HepG2 (cell line): ENCODE results near the gene PRDX2. TPM values are rescaled to one million over a fixed set of nuclear protein-coding genes. Genes with fewer than 3 reads are reported as not detected.

Experiments
- PAWR ChIP-seq: sonication (generic); formaldehyde crosslinking; IDR thresholded peaks from 2 replicates; pipeline ENCODE4 v1.4.0; 2020; ENCODE audit warnings: missing genetic modification reagents, mild to moderate bottlenecking, borderline replicate concordance
- ZBTB7B ChIP-seq: sonication (generic); formaldehyde crosslinking; IDR thresholded peaks from 2 replicates; pipeline ENCODE4 v1.4.0; 2020; ENCODE audit warnings: missing genetic modification reagents
- ZNF737 ChIP-seq: sonication (generic); formaldehyde crosslinking; IDR thresholded peaks from 2 replicates; pipeline ENCODE4 v1.5.0; 2020; ENCODE audit warnings: missing genetic modification reagents, mild to moderate bottlenecking, borderline replicate concordance
- ZNF83 ChIP-seq: sonication (generic); formaldehyde crosslinking; IDR thresholded peaks from 2 replicates; pipeline ENCODE4 v1.4.0; 2020; ENCODE audit warnings: missing genetic modification reagents, mild to moderate bottlenecking, borderline replicate concordance
- polyA plus RNA-seq, 8 experiments: library from polyadenylated mRNA; depleted of rRNA in 3 of 8; stranded (reverse) in 7 of 8; unstranded in 1 of 8; fragments of >200 nt; fragmentation: Illumina TruSeq in 4 of 8; extraction: Trizol in 4 of 8; gene quantifications; 2 replicates each; pipeline versions ENCODE4 v1.2.1 to v1.2.3, GENCODE V29; 2011 to 2016; ENCODE audit warnings: low read depth in 4 of 8, missing spikeins in 1 of 8, mixed read lengths in 1 of 8; ENCODE audit not compliant: insufficient read depth in 1 of 8
- total RNA-seq, 5 experiments: library from RNA; depleted of rRNA; stranded (reverse); fragments of >200 nt; fragmentation: Illumina TruSeq; extraction: Trizol; gene quantifications; 2 replicates each; pipeline ENCODE4 v1.2.3, GENCODE V29; 2016; ENCODE audit warnings: low read depth in 1 of 5
- TF ChIP-seq, protein P1 (sequence below), 2 experiments: sonication (generic) in 1 of 2; formaldehyde crosslinking in 1 of 2; IDR thresholded peaks; 2 replicates each; pipeline versions ENCODE4 v1.6.1 to v1.9.0; 2014 to 2022; ENCODE audit warnings: antibody characterized with exemption in 1 of 2, borderline replicate concordance in 1 of 2, inconsistent platforms in 1 of 2, low read depth in 1 of 2, missing genetic modification reagents in 1 of 2
- TF ChIP-seq, protein P2 (sequence below): sonication (generic); formaldehyde crosslinking; IDR thresholded peaks from 2 replicates; pipeline ENCODE4 v1.5.1; 2020; ENCODE audit warnings: mild to moderate bottlenecking, missing genetic modification reagents, moderate library complexity
- TF ChIP-seq, protein P3 (sequence below): IDR thresholded peaks from 2 replicates; pipeline ENCODE4 v1.6.1; 2016; ENCODE audit warnings: low read depth, missing genetic modification reagents, missing compliant biosample characterization
- TF ChIP-seq, protein P4 (sequence below): sonication (generic); formaldehyde crosslinking; IDR thresholded peaks from 2 replicates; pipeline ENCODE4 v1.5.1; 2020; ENCODE audit warnings: missing genetic modification reagents, mild to moderate bottlenecking, borderline replicate concordance

The PRDX2 gene
- total and polyA plus RNA-seq, 2 of the 13 experiments (the other 11 are each of a cell fraction or from before 2014, with no cell fraction given): 218 to 381 TPM

DNA sequence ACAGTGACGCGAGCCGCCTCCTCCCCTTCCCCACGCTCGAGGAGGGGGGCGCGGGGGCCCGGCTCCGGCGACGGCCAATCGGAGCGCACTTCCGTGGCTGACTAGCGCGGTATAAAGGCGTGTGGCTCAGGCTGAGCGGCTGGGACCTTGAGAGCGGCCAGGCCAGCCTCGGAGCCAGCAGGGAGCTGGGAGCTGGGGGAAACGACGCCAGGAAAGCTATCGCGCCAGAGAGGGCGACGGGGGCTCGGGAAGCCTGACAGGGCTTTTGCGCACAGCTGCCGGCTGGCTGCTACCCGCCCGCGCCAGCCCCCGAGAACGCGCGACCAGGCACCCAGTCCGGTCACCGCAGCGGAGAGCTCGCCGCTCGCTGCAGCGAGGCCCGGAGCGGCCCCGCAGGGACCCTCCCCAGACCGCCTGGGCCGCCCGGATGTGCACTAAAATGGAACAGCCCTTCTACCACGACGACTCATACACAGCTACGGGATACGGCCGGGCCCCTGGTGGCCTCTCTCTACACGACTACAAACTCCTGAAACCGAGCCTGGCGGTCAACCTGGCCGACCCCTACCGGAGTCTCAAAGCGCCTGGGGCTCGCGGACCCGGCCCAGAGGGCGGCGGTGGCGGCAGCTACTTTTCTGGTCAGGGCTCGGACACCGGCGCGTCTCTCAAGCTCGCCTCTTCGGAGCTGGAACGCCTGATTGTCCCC is 10.1 kb downstream of the PRDX2 start, which contains the start of gene JUNB (continued):
- TF ChIP-seq, protein P1, sequence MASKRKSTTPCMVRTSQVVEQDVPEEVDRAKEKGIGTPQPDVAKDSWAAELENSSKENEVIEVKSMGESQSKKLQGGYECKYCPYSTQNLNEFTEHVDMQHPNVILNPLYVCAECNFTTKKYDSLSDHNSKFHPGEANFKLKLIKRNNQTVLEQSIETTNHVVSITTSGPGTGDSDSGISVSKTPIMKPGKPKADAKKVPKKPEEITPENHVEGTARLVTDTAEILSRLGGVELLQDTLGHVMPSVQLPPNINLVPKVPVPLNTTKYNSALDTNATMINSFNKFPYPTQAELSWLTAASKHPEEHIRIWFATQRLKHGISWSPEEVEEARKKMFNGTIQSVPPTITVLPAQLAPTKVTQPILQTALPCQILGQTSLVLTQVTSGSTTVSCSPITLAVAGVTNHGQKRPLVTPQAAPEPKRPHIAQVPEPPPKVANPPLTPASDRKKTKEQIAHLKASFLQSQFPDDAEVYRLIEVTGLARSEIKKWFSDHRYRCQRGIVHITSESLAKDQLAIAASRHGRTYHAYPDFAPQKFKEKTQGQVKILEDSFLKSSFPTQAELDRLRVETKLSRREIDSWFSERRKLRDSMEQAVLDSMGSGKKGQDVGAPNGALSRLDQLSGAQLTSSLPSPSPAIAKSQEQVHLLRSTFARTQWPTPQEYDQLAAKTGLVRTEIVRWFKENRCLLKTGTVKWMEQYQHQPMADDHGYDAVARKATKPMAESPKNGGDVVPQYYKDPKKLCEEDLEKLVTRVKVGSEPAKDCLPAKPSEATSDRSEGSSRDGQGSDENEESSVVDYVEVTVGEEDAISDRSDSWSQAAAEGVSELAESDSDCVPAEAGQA (IDR thresholded peaks at IDR 0.05; ENCODE audit: low read depth): peak; percentile 48; the same call in 1 of the 2 replicates
- TF ChIP-seq, protein P1 (CRISPR knock-in tag; IDR thresholded peaks at IDR 0.05; ENCODE audit: borderline replicate concordance): no peak; the same call in 1 of the 2 replicates
- TF ChIP-seq, protein P2, sequence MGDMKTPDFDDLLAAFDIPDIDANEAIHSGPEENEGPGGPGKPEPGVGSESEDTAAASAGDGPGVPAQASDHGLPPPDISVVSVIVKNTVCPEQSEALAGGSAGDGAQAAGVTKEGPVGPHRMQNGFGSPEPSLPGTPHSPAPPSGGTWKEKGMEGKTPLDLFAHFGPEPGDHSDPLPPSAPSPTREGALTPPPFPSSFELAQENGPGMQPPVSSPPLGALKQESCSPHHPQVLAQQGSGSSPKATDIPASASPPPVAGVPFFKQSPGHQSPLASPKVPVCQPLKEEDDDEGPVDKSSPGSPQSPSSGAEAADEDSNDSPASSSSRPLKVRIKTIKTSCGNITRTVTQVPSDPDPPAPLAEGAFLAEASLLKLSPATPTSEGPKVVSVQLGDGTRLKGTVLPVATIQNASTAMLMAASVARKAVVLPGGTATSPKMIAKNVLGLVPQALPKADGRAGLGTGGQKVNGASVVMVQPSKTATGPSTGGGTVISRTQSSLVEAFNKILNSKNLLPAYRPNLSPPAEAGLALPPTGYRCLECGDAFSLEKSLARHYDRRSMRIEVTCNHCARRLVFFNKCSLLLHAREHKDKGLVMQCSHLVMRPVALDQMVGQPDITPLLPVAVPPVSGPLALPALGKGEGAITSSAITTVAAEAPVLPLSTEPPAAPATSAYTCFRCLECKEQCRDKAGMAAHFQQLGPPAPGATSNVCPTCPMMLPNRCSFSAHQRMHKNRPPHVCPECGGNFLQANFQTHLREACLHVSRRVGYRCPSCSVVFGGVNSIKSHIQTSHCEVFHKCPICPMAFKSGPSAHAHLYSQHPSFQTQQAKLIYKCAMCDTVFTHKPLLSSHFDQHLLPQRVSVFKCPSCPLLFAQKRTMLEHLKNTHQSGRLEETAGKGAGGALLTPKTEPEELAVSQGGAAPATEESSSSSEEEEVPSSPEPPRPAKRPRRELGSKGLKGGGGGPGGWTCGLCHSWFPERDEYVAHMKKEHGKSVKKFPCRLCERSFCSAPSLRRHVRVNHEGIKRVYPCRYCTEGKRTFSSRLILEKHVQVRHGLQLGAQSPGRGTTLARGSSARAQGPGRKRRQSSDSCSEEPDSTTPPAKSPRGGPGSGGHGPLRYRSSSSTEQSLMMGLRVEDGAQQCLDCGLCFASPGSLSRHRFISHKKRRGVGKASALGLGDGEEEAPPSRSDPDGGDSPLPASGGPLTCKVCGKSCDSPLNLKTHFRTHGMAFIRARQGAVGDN (CRISPR knock-in tag): peak; percentile 81
- TF ChIP-seq, protein P3, sequence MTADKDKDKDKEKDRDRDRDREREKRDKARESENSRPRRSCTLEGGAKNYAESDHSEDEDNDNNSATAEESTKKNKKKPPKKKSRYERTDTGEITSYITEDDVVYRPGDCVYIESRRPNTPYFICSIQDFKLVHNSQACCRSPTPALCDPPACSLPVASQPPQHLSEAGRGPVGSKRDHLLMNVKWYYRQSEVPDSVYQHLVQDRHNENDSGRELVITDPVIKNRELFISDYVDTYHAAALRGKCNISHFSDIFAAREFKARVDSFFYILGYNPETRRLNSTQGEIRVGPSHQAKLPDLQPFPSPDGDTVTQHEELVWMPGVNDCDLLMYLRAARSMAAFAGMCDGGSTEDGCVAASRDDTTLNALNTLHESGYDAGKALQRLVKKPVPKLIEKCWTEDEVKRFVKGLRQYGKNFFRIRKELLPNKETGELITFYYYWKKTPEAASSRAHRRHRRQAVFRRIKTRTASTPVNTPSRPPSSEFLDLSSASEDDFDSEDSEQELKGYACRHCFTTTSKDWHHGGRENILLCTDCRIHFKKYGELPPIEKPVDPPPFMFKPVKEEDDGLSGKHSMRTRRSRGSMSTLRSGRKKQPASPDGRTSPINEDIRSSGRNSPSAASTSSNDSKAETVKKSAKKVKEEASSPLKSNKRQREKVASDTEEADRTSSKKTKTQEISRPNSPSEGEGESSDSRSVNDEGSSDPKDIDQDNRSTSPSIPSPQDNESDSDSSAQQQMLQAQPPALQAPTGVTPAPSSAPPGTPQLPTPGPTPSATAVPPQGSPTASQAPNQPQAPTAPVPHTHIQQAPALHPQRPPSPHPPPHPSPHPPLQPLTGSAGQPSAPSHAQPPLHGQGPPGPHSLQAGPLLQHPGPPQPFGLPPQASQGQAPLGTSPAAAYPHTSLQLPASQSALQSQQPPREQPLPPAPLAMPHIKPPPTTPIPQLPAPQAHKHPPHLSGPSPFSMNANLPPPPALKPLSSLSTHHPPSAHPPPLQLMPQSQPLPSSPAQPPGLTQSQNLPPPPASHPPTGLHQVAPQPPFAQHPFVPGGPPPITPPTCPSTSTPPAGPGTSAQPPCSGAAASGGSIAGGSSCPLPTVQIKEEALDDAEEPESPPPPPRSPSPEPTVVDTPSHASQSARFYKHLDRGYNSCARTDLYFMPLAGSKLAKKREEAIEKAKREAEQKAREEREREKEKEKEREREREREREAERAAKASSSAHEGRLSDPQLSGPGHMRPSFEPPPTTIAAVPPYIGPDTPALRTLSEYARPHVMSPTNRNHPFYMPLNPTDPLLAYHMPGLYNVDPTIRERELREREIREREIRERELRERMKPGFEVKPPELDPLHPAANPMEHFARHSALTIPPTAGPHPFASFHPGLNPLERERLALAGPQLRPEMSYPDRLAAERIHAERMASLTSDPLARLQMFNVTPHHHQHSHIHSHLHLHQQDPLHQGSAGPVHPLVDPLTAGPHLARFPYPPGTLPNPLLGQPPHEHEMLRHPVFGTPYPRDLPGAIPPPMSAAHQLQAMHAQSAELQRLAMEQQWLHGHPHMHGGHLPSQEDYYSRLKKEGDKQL (CRISPR knock-in tag): peak; percentile 82; the same call in 1 of the 2 replicates
- TF ChIP-seq PAWR (CRISPR knock-in tag) (0 out of 2 replicates have a peak, but pooled peaks have one; percentile 5), ZBTB7B (CRISPR knock-in tag) (peak; percentile 87), ZNF737 (no peak), ZNF83 (CRISPR knock-in tag) (no peak)
- TF ChIP-seq, protein P4, sequence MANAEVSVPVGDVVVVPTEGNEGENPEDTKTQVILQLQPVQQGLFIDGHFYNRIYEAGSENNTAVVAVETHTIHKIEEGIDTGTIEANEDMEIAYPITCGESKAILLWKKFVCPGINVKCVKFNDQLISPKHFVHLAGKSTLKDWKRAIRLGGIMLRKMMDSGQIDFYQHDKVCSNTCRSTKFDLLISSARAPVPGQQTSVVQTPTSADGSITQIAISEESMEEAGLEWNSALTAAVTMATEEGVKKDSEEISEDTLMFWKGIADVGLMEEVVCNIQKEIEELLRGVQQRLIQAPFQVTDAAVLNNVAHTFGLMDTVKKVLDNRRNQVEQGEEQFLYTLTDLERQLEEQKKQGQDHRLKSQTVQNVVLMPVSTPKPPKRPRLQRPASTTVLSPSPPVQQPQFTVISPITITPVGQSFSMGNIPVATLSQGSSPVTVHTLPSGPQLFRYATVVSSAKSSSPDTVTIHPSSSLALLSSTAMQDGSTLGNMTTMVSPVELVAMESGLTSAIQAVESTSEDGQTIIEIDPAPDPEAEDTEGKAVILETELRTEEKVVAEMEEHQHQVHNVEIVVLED (CRISPR knock-in tag): peak; percentile 88
